Tibial nerve (tissue), 4 donors: Measurements from ENCODE around the gene ZSCAN29. TPM values are rescaled to one million over a fixed set of nuclear protein-coding genes. Genes with fewer than 3 reads are reported as not detected.
"Not testable (repeated sequence)": the region's sequence is repeated elsewhere in the genome, so short reads cannot be mapped to it uniquely, and the experiment has no call there.

Source experiments
- DNase-seq, 2 donors: peaks; one replicate each; pipeline ENCODE4 v3.0.0-alpha.2; 2019; ENCODE audit warnings: low spot score in 2 of 2
- H3K27ac ChIP-seq, 4 donors: fragments of 200-600 bp; sonication (generic) in 3 of 4; one replicate each; pipeline ENCODE4 v1.5.1; 2017 to 2019; ENCODE audit warnings: mild to moderate bottlenecking in 1 of 4
- H3K27me3 ChIP-seq, 2 donors: fragments of 200-600 bp; sonication (generic) in 1 of 2; one replicate each; pipeline versions ENCODE4 v1.5.1 to v1.6.0; 2017 to 2019
- H3K36me3 ChIP-seq, 3 donors: fragments of 200-600 bp; sonication (generic); one replicate each; pipeline ENCODE4 v1.5.1; 2018 to 2019
- H3K4me1 ChIP-seq, 4 donors: fragments of 200-600 bp; sonication (generic) in 3 of 4; one replicate each; pipeline ENCODE4 v1.5.1; 2017 to 2019
- H3K4me3 ChIP-seq, 4 donors: fragments of 200-600 bp; sonication (generic) in 3 of 4; one replicate each; pipeline ENCODE4 v1.5.1; 2017 to 2019; ENCODE audit warnings: mild to moderate bottlenecking in 1 of 4, moderate library complexity in 1 of 4
- H3K9me3 ChIP-seq, 4 donors: fragments of 200-600 bp; sonication (generic) in 3 of 4; one replicate each; pipeline ENCODE4 v1.5.1; 2017 to 2019
- EP300 ChIP-seq, 2 donors: sonication (generic); formaldehyde crosslinking; IDR thresholded peaks; one replicate each; pipeline ENCODE4 v1.6.1; 2017; ENCODE audit warnings: antibody characterized with exemption in 2 of 2, mild to moderate bottlenecking in 1 of 2
- POLR2A ChIP-seq, 2 donors: fragments of 450-650 bp; IDR thresholded peaks; one replicate each; pipeline ENCODE4 v1.6.1; 2017; ENCODE audit warnings: antibody characterized with exemption in 2 of 2, mild to moderate bottlenecking in 2 of 2, moderate library complexity in 2 of 2
- WGBS, 2 donors: methylation state at CpG; one replicate each; pipeline ENCODE4 v1.1.5; 2018; 5-methylcytosine and 5-hydroxymethylcytosine counted together
- total RNA-seq, 4 donors: library from RNA; depleted of rRNA; stranded (reverse); fragments of >200 nt; gene quantifications; one replicate each; pipeline ENCODE4 v1.1.0, GENCODE V29; 2016
- TF ChIP-seq, protein P1 (sequence below), 5 experiments: fragments of 200-600 bp in 3 of 5; fragments of 450-650 bp in 2 of 5; sonication (generic) in 3 of 5; IDR thresholded peaks; one replicate each; pipeline ENCODE4 v1.5.1; 2016 to 2019; ENCODE audit warnings: antibody characterized with exemption in 5 of 5, mild to moderate bottlenecking in 3 of 5, moderate library complexity in 2 of 5

ZSCAN29 gene
- total RNA-seq, 4 donors from 2014 or later = 27.0 to 48.0 (median 31.6) TPM

DNA sequence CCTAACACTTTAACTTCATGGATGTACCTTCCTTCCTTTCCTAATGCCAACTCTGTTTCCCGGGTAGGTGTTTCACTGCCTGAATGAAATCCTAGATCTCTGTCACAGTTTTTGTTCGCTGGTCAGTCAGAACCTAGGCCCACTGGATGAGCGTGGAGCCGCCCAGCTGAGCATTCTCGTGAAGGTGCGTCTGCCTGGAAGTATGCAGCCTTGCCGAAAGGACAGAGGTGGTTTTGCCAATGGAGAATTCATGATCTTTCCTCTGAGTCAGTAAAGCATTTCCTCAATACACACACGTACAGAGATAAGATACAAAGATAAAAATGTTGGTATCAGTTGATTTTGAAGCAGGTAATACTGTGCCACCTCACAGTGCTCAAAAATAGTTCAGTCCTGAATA lies 32.8 kb upstream of the ZSCAN29 start:
- Histone ChIP-seq H3K27me3 (no peaks in the 10 kb centered on the region), H3K36me3 (peaks cover 0 to 100% (median 23%) of the 10 kb centered on the region in 3 donors), H3K9me3 (no peaks in the 10 kb centered on the region), H3K4me3 (no peak overlapping the region), H3K4me1 (no peaks in the 10 kb centered on the region), H3K27ac (no peak overlapping the region)
- 84 to 89% methylated on average over 8 of the region's 8 CpGs for WGBS, 2 donors
- TF ChIP-seq EP300 (IDR thresholded peaks at IDR 0.05) (no peak), POLR2A (IDR thresholded peaks at IDR 0.05) (no peak)
- TF ChIP-seq, protein P1, sequence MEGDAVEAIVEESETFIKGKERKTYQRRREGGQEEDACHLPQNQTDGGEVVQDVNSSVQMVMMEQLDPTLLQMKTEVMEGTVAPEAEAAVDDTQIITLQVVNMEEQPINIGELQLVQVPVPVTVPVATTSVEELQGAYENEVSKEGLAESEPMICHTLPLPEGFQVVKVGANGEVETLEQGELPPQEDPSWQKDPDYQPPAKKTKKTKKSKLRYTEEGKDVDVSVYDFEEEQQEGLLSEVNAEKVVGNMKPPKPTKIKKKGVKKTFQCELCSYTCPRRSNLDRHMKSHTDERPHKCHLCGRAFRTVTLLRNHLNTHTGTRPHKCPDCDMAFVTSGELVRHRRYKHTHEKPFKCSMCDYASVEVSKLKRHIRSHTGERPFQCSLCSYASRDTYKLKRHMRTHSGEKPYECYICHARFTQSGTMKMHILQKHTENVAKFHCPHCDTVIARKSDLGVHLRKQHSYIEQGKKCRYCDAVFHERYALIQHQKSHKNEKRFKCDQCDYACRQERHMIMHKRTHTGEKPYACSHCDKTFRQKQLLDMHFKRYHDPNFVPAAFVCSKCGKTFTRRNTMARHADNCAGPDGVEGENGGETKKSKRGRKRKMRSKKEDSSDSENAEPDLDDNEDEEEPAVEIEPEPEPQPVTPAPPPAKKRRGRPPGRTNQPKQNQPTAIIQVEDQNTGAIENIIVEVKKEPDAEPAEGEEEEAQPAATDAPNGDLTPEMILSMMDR (IDR thresholded peaks at IDR 0.05) = no peak
- DNase-seq = no peak

DNA sequence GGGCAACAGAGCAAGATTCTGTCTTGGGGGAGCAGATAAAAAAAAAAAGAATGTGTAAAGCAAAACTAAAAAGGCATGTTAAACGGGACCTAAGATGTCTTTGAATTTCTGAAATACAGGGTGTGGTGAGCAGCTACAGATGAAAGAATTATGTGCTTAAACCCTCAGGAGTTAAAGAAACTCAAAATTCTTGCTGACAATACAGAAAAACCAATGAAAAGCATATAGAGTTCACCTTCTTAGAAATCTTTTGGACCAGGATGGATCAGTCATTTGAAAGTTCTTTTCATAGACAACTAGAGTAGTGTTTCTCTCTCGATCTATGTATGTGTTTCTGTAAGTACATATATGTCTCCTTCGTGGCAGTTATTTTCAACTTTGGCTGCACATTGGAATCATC lies 31.4 kb upstream of the ZSCAN29 start:
- Histone ChIP-seq H3K4me3 (no peak overlapping the region), H3K4me1 (no peaks in the 10 kb centered on the region), H3K9me3 (no peaks in the 10 kb centered on the region), H3K27ac (no peak overlapping the region), H3K36me3 (peaks cover 0 to 100% (median 25%) of the 10 kb centered on the region in 3 donors), H3K27me3 (no peaks in the 10 kb centered on the region)
- 78 to 81% methylated on average over 3 of the region's 3 CpGs for WGBS, 2 donors
- no peak for TF ChIP-seq EP300 (IDR thresholded peaks at IDR 0.05)
- no peak for TF ChIP-seq POLR2A (IDR thresholded peaks at IDR 0.05)
- TF ChIP-seq, protein P1 (IDR thresholded peaks at IDR 0.05) = no peak
- no peak for DNase-seq

DNA sequence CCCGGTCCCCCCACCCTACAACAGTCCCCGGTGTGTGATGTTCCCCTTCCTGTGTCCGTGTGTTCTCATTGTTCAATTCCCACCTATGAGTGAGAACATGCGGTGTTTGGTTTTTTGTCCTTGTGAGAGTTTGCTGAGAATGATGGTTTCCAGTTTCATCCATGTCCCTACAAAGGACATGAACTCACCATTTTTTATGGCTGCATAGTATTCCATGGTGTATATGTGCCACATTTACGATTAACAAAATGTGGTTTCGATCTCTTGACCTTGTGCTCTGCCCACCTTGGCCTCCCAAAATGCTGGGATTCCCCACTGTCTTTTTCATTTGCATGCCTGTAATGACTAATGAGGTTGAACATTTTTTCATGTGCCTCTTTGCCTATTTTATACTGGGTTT lies 22.7 kb upstream of the ZSCAN29 start:
- not testable (repeated sequence) for H3K9me3 ChIP-seq, H3K27me3 ChIP-seq, H3K4me1 ChIP-seq, H3K27ac ChIP-seq, DNase-seq, H3K4me3 ChIP-seq
- 95 to 97% methylated on average over 6 of the region's 6 CpGs for WGBS, 2 donors
- H3K36me3 ChIP-seq = peaks cover 0 to 72% (median 15%) of the 10 kb centered on the region in 3 donors

DNA sequence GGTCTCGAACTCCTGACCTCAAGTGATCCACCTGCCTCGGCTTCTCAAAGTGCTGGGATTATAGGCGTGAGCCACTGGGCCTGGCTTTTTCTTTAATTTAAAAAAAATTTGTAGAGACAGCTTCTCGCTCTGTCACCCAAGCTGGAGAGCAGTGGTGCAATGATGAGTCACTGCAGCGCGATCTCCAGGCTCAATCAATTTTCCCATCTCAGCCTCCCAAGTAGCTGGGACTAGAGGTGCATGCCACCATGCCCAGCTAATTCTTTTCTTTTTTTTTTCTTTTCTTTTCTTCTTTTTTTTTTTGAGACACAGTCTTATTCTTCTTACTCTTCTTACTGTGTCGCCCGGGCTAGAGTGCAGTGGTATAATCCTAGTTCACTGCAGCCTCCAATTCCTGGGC lies 19.9 kb upstream of the ZSCAN29 start:
- Histone ChIP-seq H3K9me3 (no peaks in the 10 kb centered on the region), H3K27me3 (no peaks in the 10 kb centered on the region), H3K4me3 (no peak overlapping the region), H3K36me3 (peaks cover 0 to 69% (median 0%) of the 10 kb centered on the region in 3 donors), H3K4me1 (no peaks in the 10 kb centered on the region), H3K27ac (no peak overlapping the region)
- no peak for TF ChIP-seq POLR2A (IDR thresholded peaks at IDR 0.05)
- TF ChIP-seq EP300 (IDR thresholded peaks at IDR 0.05) = no peak
- TF ChIP-seq, protein P1 (IDR thresholded peaks at IDR 0.05) = no peak
- no peak for DNase-seq
- 94 to 96% methylated on average over 8 of the region's 8 CpGs for WGBS, 2 donors

DNA sequence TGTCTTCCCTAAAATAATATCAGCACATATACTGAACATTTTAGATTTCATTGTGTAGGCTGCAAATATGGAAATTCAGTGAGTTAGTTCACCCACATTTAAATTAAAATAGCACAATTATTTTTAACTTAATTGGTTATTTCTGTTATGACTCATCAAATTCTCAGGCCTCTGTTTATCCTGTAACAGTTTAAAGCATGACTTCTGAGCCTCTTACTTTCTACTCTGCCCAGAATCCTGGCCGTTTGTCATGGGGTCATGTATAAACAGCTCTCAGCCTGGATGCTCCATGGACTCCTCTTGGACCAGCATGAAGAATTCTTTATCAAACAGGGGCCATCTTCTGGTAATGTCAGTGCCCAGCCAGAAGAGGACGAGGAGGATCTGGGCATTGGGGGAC lies 12.2 kb upstream of the ZSCAN29 start:
- Histone ChIP-seq H3K9me3 (no peaks in the 10 kb centered on the region), H3K4me3 (no peak overlapping the region), H3K27me3 (no peaks in the 10 kb centered on the region), H3K36me3 (peaks cover 0 to 89% (median 8%) of the 10 kb centered on the region in 3 donors), H3K4me1 (no peaks in the 10 kb centered on the region), H3K27ac (no peak overlapping the region)
- no peak for DNase-seq
- TF ChIP-seq, protein P1 (IDR thresholded peaks at IDR 0.05) = no peak
- TF ChIP-seq EP300 (IDR thresholded peaks at IDR 0.05) (no peak), POLR2A (IDR thresholded peaks at IDR 0.05) (no peak)
- WGBS, 2 donors = 67 to 74% methylated on average over 2 of the region's 2 CpGs

DNA sequence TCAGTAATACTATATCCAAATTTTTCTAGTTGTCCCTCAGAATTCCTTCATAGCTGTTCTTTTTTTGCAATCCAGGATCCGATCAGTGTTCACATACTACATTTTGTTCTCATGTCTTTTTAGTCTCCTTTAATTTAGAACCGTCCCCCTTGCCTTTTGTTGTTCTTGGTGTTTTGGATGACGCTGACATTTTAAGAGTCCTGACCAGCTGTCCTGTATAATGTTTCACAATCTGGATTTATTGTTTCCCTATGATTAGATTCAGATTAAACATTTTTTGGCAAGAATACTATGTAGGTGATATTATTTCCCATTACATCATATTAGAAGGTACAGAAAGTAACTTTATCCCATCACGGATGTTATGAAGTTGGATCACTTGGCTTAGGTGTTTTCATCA lies 11.5 kb upstream of the ZSCAN29 start:
- Histone ChIP-seq H3K4me1 (no peaks in the 10 kb centered on the region), H3K27ac (no peak overlapping the region), H3K4me3 (no peak overlapping the region), H3K9me3 (no peaks in the 10 kb centered on the region), H3K36me3 (peaks cover 0 to 89% (median 8%) of the 10 kb centered on the region in 3 donors), H3K27me3 (no peaks in the 10 kb centered on the region)
- TF ChIP-seq, protein P1 (IDR thresholded peaks at IDR 0.05) = no peak
- TF ChIP-seq POLR2A (IDR thresholded peaks at IDR 0.05) (no peak), EP300 (IDR thresholded peaks at IDR 0.05) (no peak)
- WGBS, 2 donors = 92 to 94% methylated on average over 4 of the region's 4 CpGs
- DNase-seq = no peak
